GM21737 (cell line): ENCODE data around the gene PLA1A.

Source experiments
- ATAC-seq: cut with Tn5 transposase; IDR thresholded peaks from one replicate; pipeline ENCODE4 v1.9.1; 2021; ENCODE audit warnings: mild to moderate bottlenecking, moderate library complexity; ENCODE audit not compliant: unreplicated experiment

PLA1A gene

DNA sequence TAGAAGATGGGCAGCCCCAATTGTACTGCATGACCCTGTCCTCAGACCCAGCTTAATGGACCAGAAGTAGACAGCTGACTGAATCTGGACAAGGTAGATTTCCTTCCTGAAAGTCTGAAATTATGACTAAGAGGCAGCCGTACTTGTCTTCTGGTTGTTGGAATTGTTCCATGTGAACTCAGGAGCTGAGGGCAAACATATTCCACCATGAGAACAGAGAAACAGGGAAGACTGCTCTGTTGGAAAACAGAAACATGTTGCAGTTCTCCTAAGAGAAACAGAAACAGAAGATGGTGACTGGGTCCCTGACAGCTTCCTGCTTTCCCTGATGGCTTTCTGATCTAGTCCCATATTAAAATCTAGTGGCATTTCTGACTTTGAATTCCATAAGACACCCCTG, 38.6 kb downstream of the PLA1A start:
- ATAC-seq: no peak

DNA sequence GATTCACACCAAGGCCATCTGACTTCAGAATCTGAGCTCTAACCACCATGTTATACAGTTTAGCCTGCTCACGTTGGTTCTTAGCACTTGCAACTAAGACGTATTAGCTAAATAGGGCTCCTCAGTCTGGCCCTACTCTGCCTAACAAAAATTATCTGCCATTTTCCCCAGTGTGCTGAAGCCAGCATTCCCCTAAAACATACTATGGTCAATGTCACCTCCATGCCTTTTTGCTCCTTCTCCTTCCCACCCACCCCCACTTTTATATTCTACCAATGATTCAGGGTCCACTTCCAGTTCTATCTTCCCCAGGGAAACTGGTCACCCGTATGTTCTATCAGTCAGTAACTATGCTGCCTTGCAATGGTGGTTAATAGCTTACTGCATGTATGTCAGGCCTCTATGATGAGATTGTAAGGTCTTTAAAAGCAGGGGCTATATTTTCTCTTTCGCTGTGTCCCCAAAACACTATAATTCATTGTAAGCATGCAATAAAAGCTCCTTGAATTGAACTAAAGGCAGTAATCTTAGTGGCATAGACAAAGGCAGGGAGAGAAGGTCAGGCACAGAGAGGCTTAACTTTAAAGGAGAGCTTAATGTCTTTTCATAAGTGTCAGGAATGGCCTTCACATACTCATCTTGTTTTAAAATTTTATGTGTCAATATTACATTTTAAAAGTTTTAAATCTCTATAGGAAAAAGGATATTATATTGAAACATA, 39.4 kb downstream of the PLA1A start:
- ATAC-seq: no peak

GRCh38 chr3:119637679-119638477, 40.2 kb downstream of the PLA1A start:
- ATAC-seq: peak; percentile 29

- ATAC-seq: no peak
Measured at GRCh38 chr3:119639494-119640350, 42.0 kb downstream of the PLA1A start.

DNA sequence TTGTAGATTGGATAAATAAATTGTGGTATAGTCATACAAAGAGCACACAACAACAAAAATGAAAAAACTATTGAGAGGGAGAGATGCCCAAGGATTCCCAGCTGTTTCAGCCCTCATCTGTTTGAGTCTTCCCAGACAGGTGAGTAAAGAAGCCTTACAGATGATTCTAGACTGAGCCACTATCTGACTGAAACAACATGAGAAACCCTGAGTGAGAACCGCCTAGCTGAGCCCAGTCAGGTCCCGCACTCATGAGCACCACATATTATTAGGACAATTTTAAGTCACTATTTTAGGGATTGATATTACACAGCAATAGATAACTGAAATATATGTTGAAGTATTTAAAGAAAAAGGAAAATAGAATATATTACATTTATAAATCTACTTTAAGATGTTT, 43.7 kb downstream of the PLA1A start:
- no peak for ATAC-seq

DNA sequence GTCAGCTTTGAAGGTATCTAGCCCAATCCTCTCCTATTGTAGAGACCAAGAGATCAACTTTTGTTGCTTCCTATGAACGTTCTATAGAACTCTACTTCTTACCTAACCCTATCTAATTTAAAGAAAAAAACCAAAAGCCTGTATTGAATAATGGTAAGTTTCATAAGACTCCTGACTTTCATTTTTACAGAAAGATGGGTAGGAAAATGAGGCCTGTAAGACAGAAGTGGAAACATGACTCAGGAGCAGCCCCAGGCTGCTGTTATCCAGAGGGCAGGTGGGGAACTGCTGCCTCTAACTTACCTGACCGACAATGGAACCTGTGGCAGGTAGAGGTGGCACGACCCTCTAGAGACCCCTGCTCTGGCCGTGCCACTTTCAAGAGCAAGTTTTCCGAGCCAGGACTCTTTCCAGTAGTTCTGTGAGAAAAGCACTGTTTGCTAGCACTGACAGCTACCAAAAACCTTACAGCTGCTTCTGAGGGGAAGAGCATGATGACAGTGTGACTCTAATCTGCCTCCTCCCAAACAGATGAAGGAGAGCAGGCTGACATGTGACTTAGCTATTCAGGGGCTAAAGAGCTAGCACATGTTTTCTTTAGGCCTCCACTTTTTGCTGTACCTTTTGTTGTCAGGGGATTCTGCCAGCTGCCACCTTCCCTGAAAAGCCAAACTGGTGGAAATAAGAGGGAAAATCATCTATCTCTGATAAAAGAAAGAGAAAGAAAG, 45.2 kb downstream of the PLA1A start:
- no peak for ATAC-seq

- no peak for ATAC-seq
Measured at GRCh38 chr3:119643528-119643927, 45.8 kb downstream of the PLA1A start.

DNA sequence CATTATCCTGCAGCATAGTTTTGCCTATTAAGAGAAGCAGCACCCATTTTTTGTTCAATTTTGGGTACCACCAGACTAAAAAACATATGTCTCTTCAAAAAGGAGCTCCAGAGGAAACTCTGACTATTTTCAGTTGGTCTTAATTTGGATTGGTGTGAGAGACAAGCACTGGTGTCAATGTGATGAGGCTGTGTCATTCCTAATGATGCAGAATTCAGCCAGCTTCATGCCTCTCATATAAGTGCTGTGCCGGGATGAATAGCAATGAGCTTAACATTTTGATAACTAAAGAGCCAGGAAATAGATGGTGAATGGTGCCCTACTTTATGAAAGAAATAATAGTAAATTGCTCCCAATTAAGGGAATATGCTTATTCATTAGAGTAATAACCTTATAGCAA, 46.8 kb downstream of the PLA1A start:
- ATAC-seq: no peak

DNA sequence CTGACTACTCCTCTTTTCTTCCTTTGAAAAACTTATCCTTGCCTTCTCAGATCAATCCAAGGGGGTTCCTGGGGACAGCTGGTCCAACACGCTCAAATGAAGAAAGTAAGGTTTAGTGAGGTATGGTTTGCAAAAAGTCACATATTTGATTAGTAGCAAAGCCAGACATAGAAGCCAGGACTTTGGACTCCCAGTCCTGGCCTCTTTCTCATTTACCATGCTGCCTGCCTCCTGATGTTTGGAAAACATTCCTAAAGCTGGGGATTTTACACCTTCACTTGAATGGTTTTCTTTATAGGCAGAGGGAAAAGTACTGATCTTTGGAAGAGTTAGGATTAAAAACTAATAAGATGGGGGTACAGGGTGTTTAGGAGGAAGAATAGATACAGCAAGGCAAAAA, 48.1 kb downstream of the PLA1A start:
- ATAC-seq: no peak

DNA sequence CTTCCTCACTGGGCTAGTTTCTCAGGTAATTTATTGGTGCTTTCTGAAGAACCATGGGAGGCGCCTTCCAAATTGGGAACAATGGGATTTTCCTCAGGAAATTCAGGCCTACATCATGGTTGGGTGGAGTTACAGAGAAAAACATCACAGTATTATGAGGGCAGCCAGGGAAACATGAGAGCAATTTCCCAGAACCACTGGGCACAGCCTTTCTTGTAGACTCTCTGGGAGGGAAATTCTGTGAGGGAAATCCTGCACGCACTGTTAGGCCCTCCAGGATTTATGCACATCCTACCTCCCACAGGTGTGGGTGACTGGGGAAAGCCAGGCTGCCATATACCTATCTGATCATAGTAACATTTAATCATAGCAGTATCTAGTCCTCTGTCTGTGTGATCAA, 49.5 kb downstream of the PLA1A start:
- ATAC-seq: no peak

GRCh38 chr3:119647843-119648575, 50.3 kb downstream of the PLA1A start:
- no peak for ATAC-seq

DNA sequence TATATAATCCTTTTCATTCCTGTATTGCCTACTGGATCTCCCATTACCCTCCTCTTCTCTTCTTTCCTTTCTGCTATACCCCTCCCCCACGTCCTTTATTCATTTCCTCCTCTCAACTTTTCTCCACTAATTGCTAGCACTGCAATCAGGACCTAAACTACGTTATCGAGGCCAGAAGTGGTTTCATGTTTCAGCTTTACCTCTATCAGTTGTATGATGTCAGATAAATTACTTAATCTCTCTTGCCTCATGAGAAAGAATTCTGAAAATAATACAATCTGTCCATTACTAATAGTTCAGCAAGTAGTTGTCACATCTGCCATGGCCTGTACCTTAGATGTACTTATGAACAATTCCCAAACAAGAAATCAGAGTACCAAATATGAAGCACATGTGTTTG, 52.1 kb downstream of the PLA1A start:
- ATAC-seq: no peak

GRCh38 chr3:119652306-119653033, 54.8 kb downstream of the PLA1A start:
- no peak for ATAC-seq

- ATAC-seq: no peak
Measured at GRCh38 chr3:119653876-119654275, 56.2 kb downstream of the PLA1A start.

- no peak for ATAC-seq
Measured at GRCh38 chr3:119657887-119658702, 60.4 kb downstream of the PLA1A start.

- ATAC-seq: no peak
Measured at GRCh38 chr3:119658994-119659393, 61.3 kb downstream of the PLA1A start.

GRCh38 chr3:119659606-119660291, 62.1 kb downstream of the PLA1A start:
- no peak for ATAC-seq
